Lower leg skin (tissue), 3 donors: ENCODE data around the gene LTBP2.

ENCODE experiments used
- CTCF ChIP-seq, 3 donors: fragments of 450-650 bp; IDR thresholded peaks; one replicate each; pipeline ENCODE4 v1.5.1; 2016; ENCODE audit warnings: antibody characterized with exemption in 3 of 3, mild to moderate bottlenecking in 3 of 3, moderate library complexity in 2 of 3
- POLR2A ChIP-seq, 2 donors: fragments of 450-650 bp; IDR thresholded peaks; one replicate each; pipeline ENCODE4 v1.6.1; 2016 to 2017; ENCODE audit warnings: antibody characterized with exemption in 2 of 2, mild to moderate bottlenecking in 1 of 2, moderate library complexity in 1 of 2

GRCh38 chr14:74647678-74648461 is 35.8 kb upstream of the LTBP2 start:
- TF ChIP-seq CTCF (IDR thresholded peaks at IDR 0.05): no peak
- TF ChIP-seq POLR2A (IDR thresholded peaks at IDR 0.05): no peak
